IMR-90 (cell line): ENCODE results near the gene PPP2R1A. TPM values are rescaled to one million over a fixed set of nuclear protein-coding genes. Genes with fewer than 3 reads are reported as not detected.
"Not testable (repeated sequence)": the region's sequence is repeated elsewhere in the genome, so short reads cannot be mapped to it uniquely, and the experiment has no call there.

ENCODE experiments used
- ATAC-seq: fragments of 200-7000 bp; cut with Tn5 transposase; 2 replicates; pipeline ENCODE4 v1.9.1; 2020; ENCODE audit warnings: low read depth, mild to moderate bottlenecking, moderate library complexity
- BruUV-seq: library from RNA; stranded (reverse); fragments of 400-500 nt; replicated peaks from 2 replicates; lab custom pipeline; 2021; lab: Mats Ljungman, UMichigan
- CTCF ChIA-PET: fragments of 300-600 bp; formaldehyde crosslinking; extraction: SDS; loops from one replicate; lab custom pipeline; 2021; ENCODE audit warnings: antibody characterized with exemption; lab: Yijun Ruan, JAX
- POLR2A ChIA-PET: fragments of 300-600 bp; sonication (Branson Sonifier 250); formaldehyde crosslinking; loops from one replicate; lab custom pipeline; 2022; ENCODE audit warnings: antibody characterized with exemption; ENCODE audit not compliant: unreplicated experiment; lab: Charles Lee
- DNase-seq: peaks from one replicate; pipeline ENCODE4 v3.0.0; 2013
- H2AFZ ChIP-seq: replicated peaks from 2 replicates; pipeline ENCODE3; 2013; ENCODE audit warnings: low read length, mild to moderate bottlenecking; ENCODE audit not compliant: poor library complexity
- H2AK5ac ChIP-seq: 2 replicates; pipeline ENCODE4 v1.6.1; 2013; ENCODE audit warnings: low read depth, low read length, inconsistent platforms
- H2AK9ac ChIP-seq: replicated peaks from 2 replicates; pipeline ENCODE3; 2013; ENCODE audit warnings: mild to moderate bottlenecking, low read depth, low read length, moderate library complexity; ENCODE audit not compliant: poor library complexity
- H2BK120ac ChIP-seq: 2 replicates; pipeline ENCODE4 v1.6.1; 2013; ENCODE audit warnings: low read depth, low read length, inconsistent platforms
- H2BK15ac ChIP-seq: 3 replicates; pipeline ENCODE4 v1.6.1; 2013; ENCODE audit warnings: low read depth, low read length, inconsistent platforms
- H2BK20ac ChIP-seq: 2 replicates; pipeline ENCODE4 v1.6.1; 2013; ENCODE audit warnings: low read depth, mild to moderate bottlenecking, inconsistent platforms, low read length, moderate library complexity
- H2BK5ac ChIP-seq: 2 replicates; pipeline ENCODE4 v1.6.1; 2013; ENCODE audit warnings: mild to moderate bottlenecking, low read depth, low read length, inconsistent platforms; ENCODE audit not compliant: poor library complexity, severe bottlenecking
- H3K14ac ChIP-seq: replicated peaks from 2 replicates; pipeline ENCODE4 v1.6.1; 2013; ENCODE audit warnings: low read depth, low read length, inconsistent platforms
- H3K18ac ChIP-seq: 2 replicates; pipeline ENCODE4 v1.6.1; 2013; ENCODE audit warnings: low read depth, low read length, control low read depth
- H3K23ac ChIP-seq: 2 replicates; pipeline ENCODE4 v1.6.1; 2013; ENCODE audit warnings: low read depth, low read length, inconsistent platforms
- H3K27ac ChIP-seq: 2 replicates; pipeline ENCODE4 v1.5.1; 2013; ENCODE audit warnings: mild to moderate bottlenecking, control low read depth, low read length; ENCODE audit not compliant: insufficient read depth
- H3K27me3 ChIP-seq: 2 replicates; pipeline ENCODE4 v1.6.1; 2013; ENCODE audit warnings: low read length; ENCODE audit not compliant: control insufficient read depth, insufficient read depth
- H3K36me3 ChIP-seq: 2 replicates; pipeline ENCODE4 v1.6.1; 2013; ENCODE audit warnings: low read length, mixed read lengths; ENCODE audit not compliant: control insufficient read depth, insufficient read depth
- H3K4ac ChIP-seq: 2 replicates; pipeline ENCODE4 v1.6.1; 2013; ENCODE audit warnings: low read depth, low read length, inconsistent platforms
- H3K4me1 ChIP-seq: 2 replicates; pipeline ENCODE4 v1.6.1; 2013; ENCODE audit warnings: low read length, mixed read lengths; ENCODE audit not compliant: control insufficient read depth, insufficient read depth
- H3K4me2 ChIP-seq: 2 replicates; pipeline ENCODE4 v1.6.1; 2013; ENCODE audit warnings: low read depth, mild to moderate bottlenecking, control low read depth, low read length, moderate library complexity
- H3K4me3 ChIP-seq: 2 replicates; pipeline ENCODE4 v1.5.1; 2013; ENCODE audit warnings: low read depth, mild to moderate bottlenecking, control low read depth, low read length, moderate library complexity; ENCODE audit not compliant: insufficient read depth
- H3K56ac ChIP-seq: 2 replicates; pipeline ENCODE4 v1.6.1; 2013; ENCODE audit warnings: low read length, inconsistent platforms; ENCODE audit not compliant: insufficient read depth; ENCODE audit errors: extremely low read depth
- H3K79me1 ChIP-seq, 2 experiments: 2 replicates each; pipeline ENCODE4 v1.6.1; 2013; ENCODE audit warnings: low read length in 2 of 2, inconsistent platforms in 1 of 2, low read depth in 1 of 2
- H3K9ac ChIP-seq: 2 replicates; pipeline ENCODE4 v1.6.1; 2013; ENCODE audit warnings: low read depth, low read length, control low read depth
- H3K9me1 ChIP-seq: 2 replicates; pipeline ENCODE4 v1.6.1; 2013; ENCODE audit warnings: low read length, inconsistent platforms; ENCODE audit not compliant: insufficient read depth
- H3K9me3 ChIP-seq: 2 replicates; pipeline ENCODE4 v1.6.1; 2013; ENCODE audit warnings: low read length; ENCODE audit not compliant: control insufficient read depth, insufficient read depth
- H4K20me1 ChIP-seq: 2 replicates; pipeline ENCODE4 v1.6.1; 2013; ENCODE audit warnings: low read length, inconsistent platforms; ENCODE audit not compliant: insufficient read depth
- H4K5ac ChIP-seq: 2 replicates; pipeline ENCODE4 v1.6.1; 2013; ENCODE audit warnings: mild to moderate bottlenecking, low read depth, low read length, control low read depth
- H4K8ac ChIP-seq, 2 experiments: 2 replicates each; pipeline ENCODE4 v1.6.1; 2013; ENCODE audit warnings: low read depth in 2 of 2, low read length in 2 of 2, control low read depth in 1 of 2, inconsistent platforms in 1 of 2
- H4K91ac ChIP-seq: 2 replicates; pipeline ENCODE4 v1.6.1; 2013; ENCODE audit warnings: low read depth, low read length, inconsistent platforms; ENCODE audit not compliant: insufficient read depth
- WGBS, 2 experiments: methylation state at CpG; one replicate each; pipeline versions ENCODE4 v1.1.5 to v1.1.7; 2013; ENCODE audit warnings: missing lambda C conversion rate in 2 of 2; ENCODE audit not compliant: insufficient read length in 1 of 2; ENCODE audit errors: extremely low coverage in 2 of 2; 5-methylcytosine and 5-hydroxymethylcytosine counted together
- dilution Hi-C: fragments of 300-500 bp; cut with HindIII; formaldehyde crosslinking; loops from one replicate; pipeline ENCODE4 v1.14.3; 2018; ENCODE audit warnings: low sequenced_read_pairs; ENCODE audit not compliant: unreplicated experiment
- in situ Hi-C: fragments of 300-500 bp; cut with MboI; formaldehyde crosslinking; loops from 3 replicates; pipeline ENCODE4 v1.14.3; 2019; ENCODE audit warnings: low sequenced_read_pairs, inconsistent platforms, mixed read lengths
- intact Hi-C: fragments of 100-400 bp; cut with micrococcal nuclease; formaldehyde crosslinking; loops from 2 replicates; pipeline ENCODE4 v1.10.0; 2022
- polyA plus RNA-seq, 3 experiments: library from polyadenylated mRNA; depleted of rRNA; stranded (reverse); fragments of >200 nt; gene quantifications; 2 replicates each; pipeline ENCODE4 v1.2.3, GENCODE V29; 2012; ENCODE audit warnings: low replicate concordance in 1 of 3
- total RNA-seq: library from RNA; depleted of rRNA; stranded (reverse); fragments of >200 nt; gene quantifications from 2 replicates; pipeline ENCODE4 v1.2.3, GENCODE V29; 2012

PPP2R1A gene
- total and polyA plus RNA-seq, 2 of the 4 experiments (the other 2 are of a cell fraction): 173 to 250 TPM

DNA sequence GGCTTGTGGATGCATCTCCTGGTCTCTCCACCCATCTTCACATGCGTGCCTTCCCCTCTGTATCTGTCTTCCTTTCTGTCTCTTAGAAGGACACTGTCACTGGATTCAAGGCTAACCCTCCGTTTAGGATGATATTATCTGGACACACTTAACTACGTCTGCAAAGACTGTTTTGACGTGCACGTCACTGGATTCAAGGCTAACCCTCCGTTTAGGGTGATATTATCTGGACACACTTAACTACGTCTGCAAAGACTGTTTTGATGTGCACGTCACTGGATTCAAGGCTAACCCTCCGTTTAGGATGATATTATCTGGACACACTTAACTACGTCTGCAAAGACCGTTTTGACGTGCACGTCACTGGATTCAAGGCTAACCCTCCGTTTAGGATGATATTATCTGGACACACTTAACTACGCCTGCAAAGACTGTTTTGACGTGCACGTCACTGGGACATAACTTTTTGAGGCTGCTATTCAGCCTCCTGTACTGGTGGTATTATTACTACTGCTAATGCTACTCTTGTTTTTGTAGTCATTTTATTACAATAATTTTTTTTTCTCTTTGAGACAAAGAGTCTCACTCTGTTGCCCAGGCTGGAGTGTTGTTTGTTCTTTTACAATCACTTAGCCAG is 11.0 kb downstream of the PPP2R1A start:
- peak overlapping the region; percentile 41; the same call in 2 of the 3 replicates for H2BK15ac ChIP-seq
- H3K27me3 ChIP-seq, POLR2A ChIA-PET, H3K4me3 ChIP-seq, CTCF ChIA-PET, H4K5ac ChIP-seq, dilution Hi-C loops, H3K9me3 ChIP-seq, H3K9ac ChIP-seq, ATAC-seq, BruUV-seq, in situ Hi-C loops, H2AFZ ChIP-seq, intact Hi-C loops, H3K56ac ChIP-seq, H3K4me2 ChIP-seq, DNase-seq, H3K18ac ChIP-seq: not testable (repeated sequence)
- H3K79me1 ChIP-seq: peaks cover 61 to 94% of the 10 kb centered on the region in 2 experiments
- H4K91ac ChIP-seq: peak overlapping the region; percentile 28; the same call in 1 of the 2 replicates
- H2AK9ac ChIP-seq: peak overlapping the region; percentile 56
- peak overlapping the region; percentile 84; the same call in 1 of the 2 replicates for H3K23ac ChIP-seq
- H4K8ac ChIP-seq: peak overlapping the region in 1 of 2 experiments; percentile 77; a peak in 1 of 4 replicates
- peak overlapping the region; percentile 54 for H2BK20ac ChIP-seq
- peak overlapping the region; percentile 38 for H3K27ac ChIP-seq
- 78% methylated on average over 7 of the region's 17 CpGs; no CpG with 5 or more reads in 1 of the 2 experiments for WGBS, 2 experiments
- peak overlapping the region; percentile 83 for H3K14ac ChIP-seq
- H2AK5ac ChIP-seq: peak overlapping the region; percentile 63; the same call in 1 of the 2 replicates
- peaks cover 79% of the 10 kb centered on the region for H4K20me1 ChIP-seq
- H2BK120ac ChIP-seq: peak overlapping the region; percentile 56; the same call in 1 of the 2 replicates
- peak overlapping the region; percentile 85; the same call in 1 of the 2 replicates for H3K4ac ChIP-seq
- H2BK5ac ChIP-seq: peak overlapping the region; percentile 75
- H3K36me3 ChIP-seq: peaks cover 71% of the 10 kb centered on the region
- H3K9me1 ChIP-seq: peaks cover 22% of the 10 kb centered on the region
- peaks cover 14% of the 10 kb centered on the region for H3K4me1 ChIP-seq
